GM23338 (cell line): ENCODE data around the gene LRRC8B. TPM values are rescaled to one million over a fixed set of nuclear protein-coding genes. Genes with fewer than 3 reads are reported as not detected.

ENCODE experiments used
- ATAC-seq: fragments of 200-7000 bp; cut with Tn5 transposase; 3 replicates; pipeline ENCODE4 v1.9.1; 2020
- DNase-seq: peaks from one replicate; pipeline ENCODE4 v3.0.0-alpha.2; 2015; ENCODE audit warnings: low spot score
- H2AFZ ChIP-seq: fragments of 200-600 bp; sonication (generic); 2 replicates; pipeline ENCODE4 v1.8.0; 2016; ENCODE audit warnings: antibody characterized with exemption, mild to moderate bottlenecking, moderate library complexity
- H3F3A ChIP-seq: fragments of 200-600 bp; sonication (generic); replicated peaks from 2 replicates; pipeline ENCODE4 v1.8.0; 2017; ENCODE audit warnings: antibody characterized with exemption, mixed run types, low read depth
- H3K27ac ChIP-seq: fragments of 200-600 bp; sonication (generic); 2 replicates; pipeline ENCODE4 v1.6.1; 2016; ENCODE audit warnings: low read depth
- H3K27me3 ChIP-seq: fragments of 200-600 bp; sonication (generic); 2 replicates; pipeline ENCODE4 v1.8.0; 2016; ENCODE audit warnings: mild to moderate bottlenecking, mixed run types, moderate library complexity; ENCODE audit not compliant: insufficient read depth
- H3K36me3 ChIP-seq: fragments of 200-600 bp; sonication (generic); 2 replicates; pipeline ENCODE4 v1.8.0; 2016; ENCODE audit warnings: mild to moderate bottlenecking; ENCODE audit not compliant: insufficient read depth
- H3K4me1 ChIP-seq: fragments of 200-600 bp; sonication (generic); 2 replicates; pipeline ENCODE4 v1.8.0; 2016; ENCODE audit warnings: mild to moderate bottlenecking, moderate library complexity; ENCODE audit not compliant: insufficient read depth
- H3K4me2 ChIP-seq: fragments of 200-600 bp; sonication (generic); 2 replicates; pipeline ENCODE4 v1.7.1; 2017; ENCODE audit warnings: mixed run types
- H3K4me3 ChIP-seq: fragments of 200-600 bp; sonication (generic); 2 replicates; pipeline ENCODE4 v1.6.1; 2016; ENCODE audit warnings: mixed run types
- H3K79me2 ChIP-seq: fragments of 200-600 bp; sonication (generic); replicated peaks from 2 replicates; pipeline ENCODE4 v1.8.0; 2017; ENCODE audit warnings: mild to moderate bottlenecking; ENCODE audit not compliant: insufficient read depth
- H3K9me2 ChIP-seq: fragments of 200-600 bp; sonication (generic); 2 replicates; pipeline ENCODE4 v1.8.0; 2017; ENCODE audit not compliant: insufficient read depth
- H4K20me1 ChIP-seq: fragments of 200-600 bp; sonication (generic); replicated peaks from 2 replicates; pipeline ENCODE4 v1.8.0; 2017; ENCODE audit warnings: mild to moderate bottlenecking; ENCODE audit not compliant: insufficient read depth
- H3K27ac Mint-ChIP-seq: 2 replicates; pipeline ENCODE4 v1.8.0; 2020; ENCODE audit warnings: inconsistent platforms, mild to moderate bottlenecking, moderate library complexity, mixed read lengths
- H3K27me3 Mint-ChIP-seq: 3 replicates; pipeline ENCODE4 v1.8.0; 2022; ENCODE audit warnings: low read depth, mild to moderate bottlenecking, moderate library complexity, mixed read lengths, inconsistent platforms; ENCODE audit not compliant: insufficient read depth, poor library complexity
- H3K36me3 Mint-ChIP-seq: 3 replicates; pipeline ENCODE4 v1.8.0; 2021; ENCODE audit warnings: low read depth, mild to moderate bottlenecking, inconsistent platforms, moderate library complexity, mixed read lengths
- H3K4me1 Mint-ChIP-seq: 3 replicates; pipeline ENCODE4 v1.8.0; 2020; ENCODE audit warnings: mild to moderate bottlenecking, inconsistent platforms, mixed read lengths
- H3K4me3 Mint-ChIP-seq: 3 replicates; pipeline ENCODE4 v1.8.0; 2021; ENCODE audit warnings: moderate library complexity, mild to moderate bottlenecking, inconsistent platforms, mixed read lengths
- H3K9me3 Mint-ChIP-seq: 3 replicates; pipeline ENCODE4 v1.8.0; 2020; ENCODE audit warnings: moderate library complexity, mild to moderate bottlenecking, inconsistent platforms, mixed read lengths
- CREB1 ChIP-seq: fragments of 250-450 bp; sonication (Bioruptor Pico); IDR thresholded peaks from 2 replicates; pipeline ENCODE4 v1.5.0; 2020; ENCODE audit warnings: low read depth, mild to moderate bottlenecking, moderate library complexity
- CTCF ChIP-seq, 2 experiments: fragments of 200-600 bp in 1 of 2; sonication (generic) in 1 of 2; conservative IDR thresholded peaks; 2 replicates each; pipeline versions ENCODE4 v1.5.1 to v1.6.1; 2016 to 2017; ENCODE audit warnings: antibody characterized with exemption in 2 of 2, low read depth in 2 of 2, mild to moderate bottlenecking in 2 of 2, moderate library complexity in 1 of 2
- ETS1 ChIP-seq: IDR thresholded peaks from 2 replicates; pipeline ENCODE4 v1.6.1; 2016; ENCODE audit warnings: antibody characterized with exemption
- EZH2 ChIP-seq: fragments of 200-600 bp; sonication (generic); IDR thresholded peaks from one replicate; pipeline ENCODE4 v1.8.0; 2017; ENCODE audit warnings: antibody characterized with exemption, mild to moderate bottlenecking, low read depth; ENCODE audit not compliant: unreplicated experiment
- EZH2phosphoT487 ChIP-seq: fragments of 200-600 bp; sonication (generic); IDR thresholded peaks from one replicate; pipeline ENCODE4 v1.8.1; 2018; ENCODE audit warnings: antibody characterized with exemption; ENCODE audit not compliant: unreplicated experiment
- JUNB ChIP-seq: IDR thresholded peaks from one replicate; pipeline ENCODE4 v1.6.1; 2016; ENCODE audit warnings: antibody characterized with exemption; ENCODE audit not compliant: unreplicated experiment
- NANOG ChIP-seq: IDR thresholded peaks from 2 replicates; pipeline ENCODE4 v1.6.1; 2016; ENCODE audit warnings: antibody characterized with exemption, borderline replicate concordance
- POLR2AphosphoS5 ChIP-seq: IDR thresholded peaks from 2 replicates; pipeline ENCODE4 v1.6.1; 2016; ENCODE audit warnings: antibody characterized with exemption, low read depth
- REST ChIP-seq: IDR thresholded peaks from one replicate; pipeline ENCODE4 v1.6.1; 2018; ENCODE audit warnings: antibody characterized with exemption; ENCODE audit not compliant: unreplicated experiment
- STAT1 ChIP-seq: IDR thresholded peaks from one replicate; pipeline ENCODE4 v1.6.1; 2016; ENCODE audit warnings: antibody characterized with exemption; ENCODE audit not compliant: unreplicated experiment
- ZNF114 ChIP-seq: fragments of 250-450 bp; sonication (Bioruptor Pico); IDR thresholded peaks from 2 replicates; pipeline ENCODE4 v1.5.0; 2020; ENCODE audit warnings: mild to moderate bottlenecking, moderate library complexity
- ZNF331 ChIP-seq: fragments of 250-450 bp; sonication (Bioruptor Pico); IDR thresholded peaks from 2 replicates; pipeline ENCODE4 v1.5.0; 2020; ENCODE audit warnings: low read depth, mild to moderate bottlenecking, moderate library complexity
- polyA plus RNA-seq: library from polyadenylated mRNA; unstranded; fragments of >200 nt; fragmentation: Nextera tagmentation; extraction: Ambion mirVana; gene quantifications from 2 replicates; pipeline ENCODE4 v1.2.1, GENCODE V29; 2016
- total RNA-seq: library from RNA; depleted of rRNA; stranded (reverse); fragments of >200 nt; shearing (Covaris generic); gene quantifications from 2 replicates; pipeline ENCODE4 v1.2.3, GENCODE V29; 2014
- TF ChIP-seq, protein P1 (sequence below): fragments of 250-450 bp; sonication (Bioruptor Pico); IDR thresholded peaks from 2 replicates; pipeline ENCODE4 v1.5.0; 2020; ENCODE audit warnings: mild to moderate bottlenecking, moderate library complexity

LRRC8B gene
- total and polyA plus RNA-seq, 2 experiments from 2014 or later, result 9.0 to 26.5 TPM

DNA sequence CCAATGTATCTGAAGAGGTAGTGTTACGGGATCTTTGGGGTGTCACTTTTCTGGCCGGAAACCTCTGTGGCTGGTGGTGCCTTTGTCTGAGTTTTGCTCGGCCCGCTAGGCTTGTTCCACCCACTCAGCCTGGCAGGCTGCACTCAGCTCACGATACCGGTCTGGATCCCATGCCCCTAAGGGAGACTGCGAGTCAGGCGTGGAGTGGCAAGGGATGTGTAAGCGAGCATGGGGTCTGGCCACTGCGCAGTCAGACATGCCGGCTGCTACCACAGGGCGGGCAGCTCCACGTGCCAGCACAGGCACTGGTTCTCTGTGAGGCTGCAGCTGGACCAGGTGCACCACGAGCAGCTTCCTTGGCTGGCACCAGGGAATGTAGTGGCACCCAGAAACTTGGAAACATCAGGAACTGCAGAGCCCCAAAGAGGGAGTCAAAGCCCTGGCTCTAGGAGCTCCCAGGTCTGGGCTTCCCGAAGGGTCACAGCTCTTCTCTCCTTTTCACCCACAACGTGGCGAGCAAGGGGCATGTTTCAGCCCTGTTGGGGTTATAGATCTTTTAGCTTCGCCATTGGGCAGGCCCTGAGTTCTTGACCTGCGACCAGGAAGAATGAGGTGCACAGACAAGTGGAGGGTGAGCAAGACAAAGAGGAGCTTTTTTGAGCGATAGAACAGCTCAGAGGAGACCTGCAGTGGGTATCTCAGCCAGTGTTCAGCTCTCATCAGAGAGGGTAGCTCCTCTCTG, 84.5 kb downstream of the LRRC8B start:
- H4K20me1 ChIP-seq, result no peaks in the 10 kb centered on the region
- no peak overlapping the region for H2AFZ ChIP-seq
- no peaks in the 10 kb centered on the region for H3K9me2 ChIP-seq
- Mint-ChIP-seq H3K27me3 (peaks cover 2% of the 10 kb centered on the region), H3K9me3 (no peaks in the 10 kb centered on the region; the same call in 2 of the 3 replicates), H3K4me1 (peaks cover 10% of the 10 kb centered on the region), H3K27ac (no peak overlapping the region), H3K36me3 (no peaks in the 10 kb centered on the region; the same call in 2 of the 3 replicates), H3K4me3 (no peak overlapping the region)
- no peaks in the 10 kb centered on the region for H3K36me3 ChIP-seq
- H3K4me3 ChIP-seq, result no peak overlapping the region
- no peak for ATAC-seq
- no peaks in the 10 kb centered on the region for H3K27me3 ChIP-seq
- no peak for TF ChIP-seq CTCF (conservative IDR thresholded peaks at IDR 0.05; ENCODE audit: low read depth in 2 of 2)
- TF ChIP-seq NANOG, result no peak
- no peak for TF ChIP-seq REST
- TF ChIP-seq POLR2AphosphoS5, result no peak
- TF ChIP-seq JUNB, result no peak
- TF ChIP-seq STAT1, result no peak
- TF ChIP-seq ZNF331 (CRISPR knock-in tag), result no peak
- TF ChIP-seq EZH2phosphoT487, result no peak
- no peak for TF ChIP-seq EZH2
- no peak for TF ChIP-seq CREB1 (CRISPR knock-in tag)
- TF ChIP-seq, protein P1, sequence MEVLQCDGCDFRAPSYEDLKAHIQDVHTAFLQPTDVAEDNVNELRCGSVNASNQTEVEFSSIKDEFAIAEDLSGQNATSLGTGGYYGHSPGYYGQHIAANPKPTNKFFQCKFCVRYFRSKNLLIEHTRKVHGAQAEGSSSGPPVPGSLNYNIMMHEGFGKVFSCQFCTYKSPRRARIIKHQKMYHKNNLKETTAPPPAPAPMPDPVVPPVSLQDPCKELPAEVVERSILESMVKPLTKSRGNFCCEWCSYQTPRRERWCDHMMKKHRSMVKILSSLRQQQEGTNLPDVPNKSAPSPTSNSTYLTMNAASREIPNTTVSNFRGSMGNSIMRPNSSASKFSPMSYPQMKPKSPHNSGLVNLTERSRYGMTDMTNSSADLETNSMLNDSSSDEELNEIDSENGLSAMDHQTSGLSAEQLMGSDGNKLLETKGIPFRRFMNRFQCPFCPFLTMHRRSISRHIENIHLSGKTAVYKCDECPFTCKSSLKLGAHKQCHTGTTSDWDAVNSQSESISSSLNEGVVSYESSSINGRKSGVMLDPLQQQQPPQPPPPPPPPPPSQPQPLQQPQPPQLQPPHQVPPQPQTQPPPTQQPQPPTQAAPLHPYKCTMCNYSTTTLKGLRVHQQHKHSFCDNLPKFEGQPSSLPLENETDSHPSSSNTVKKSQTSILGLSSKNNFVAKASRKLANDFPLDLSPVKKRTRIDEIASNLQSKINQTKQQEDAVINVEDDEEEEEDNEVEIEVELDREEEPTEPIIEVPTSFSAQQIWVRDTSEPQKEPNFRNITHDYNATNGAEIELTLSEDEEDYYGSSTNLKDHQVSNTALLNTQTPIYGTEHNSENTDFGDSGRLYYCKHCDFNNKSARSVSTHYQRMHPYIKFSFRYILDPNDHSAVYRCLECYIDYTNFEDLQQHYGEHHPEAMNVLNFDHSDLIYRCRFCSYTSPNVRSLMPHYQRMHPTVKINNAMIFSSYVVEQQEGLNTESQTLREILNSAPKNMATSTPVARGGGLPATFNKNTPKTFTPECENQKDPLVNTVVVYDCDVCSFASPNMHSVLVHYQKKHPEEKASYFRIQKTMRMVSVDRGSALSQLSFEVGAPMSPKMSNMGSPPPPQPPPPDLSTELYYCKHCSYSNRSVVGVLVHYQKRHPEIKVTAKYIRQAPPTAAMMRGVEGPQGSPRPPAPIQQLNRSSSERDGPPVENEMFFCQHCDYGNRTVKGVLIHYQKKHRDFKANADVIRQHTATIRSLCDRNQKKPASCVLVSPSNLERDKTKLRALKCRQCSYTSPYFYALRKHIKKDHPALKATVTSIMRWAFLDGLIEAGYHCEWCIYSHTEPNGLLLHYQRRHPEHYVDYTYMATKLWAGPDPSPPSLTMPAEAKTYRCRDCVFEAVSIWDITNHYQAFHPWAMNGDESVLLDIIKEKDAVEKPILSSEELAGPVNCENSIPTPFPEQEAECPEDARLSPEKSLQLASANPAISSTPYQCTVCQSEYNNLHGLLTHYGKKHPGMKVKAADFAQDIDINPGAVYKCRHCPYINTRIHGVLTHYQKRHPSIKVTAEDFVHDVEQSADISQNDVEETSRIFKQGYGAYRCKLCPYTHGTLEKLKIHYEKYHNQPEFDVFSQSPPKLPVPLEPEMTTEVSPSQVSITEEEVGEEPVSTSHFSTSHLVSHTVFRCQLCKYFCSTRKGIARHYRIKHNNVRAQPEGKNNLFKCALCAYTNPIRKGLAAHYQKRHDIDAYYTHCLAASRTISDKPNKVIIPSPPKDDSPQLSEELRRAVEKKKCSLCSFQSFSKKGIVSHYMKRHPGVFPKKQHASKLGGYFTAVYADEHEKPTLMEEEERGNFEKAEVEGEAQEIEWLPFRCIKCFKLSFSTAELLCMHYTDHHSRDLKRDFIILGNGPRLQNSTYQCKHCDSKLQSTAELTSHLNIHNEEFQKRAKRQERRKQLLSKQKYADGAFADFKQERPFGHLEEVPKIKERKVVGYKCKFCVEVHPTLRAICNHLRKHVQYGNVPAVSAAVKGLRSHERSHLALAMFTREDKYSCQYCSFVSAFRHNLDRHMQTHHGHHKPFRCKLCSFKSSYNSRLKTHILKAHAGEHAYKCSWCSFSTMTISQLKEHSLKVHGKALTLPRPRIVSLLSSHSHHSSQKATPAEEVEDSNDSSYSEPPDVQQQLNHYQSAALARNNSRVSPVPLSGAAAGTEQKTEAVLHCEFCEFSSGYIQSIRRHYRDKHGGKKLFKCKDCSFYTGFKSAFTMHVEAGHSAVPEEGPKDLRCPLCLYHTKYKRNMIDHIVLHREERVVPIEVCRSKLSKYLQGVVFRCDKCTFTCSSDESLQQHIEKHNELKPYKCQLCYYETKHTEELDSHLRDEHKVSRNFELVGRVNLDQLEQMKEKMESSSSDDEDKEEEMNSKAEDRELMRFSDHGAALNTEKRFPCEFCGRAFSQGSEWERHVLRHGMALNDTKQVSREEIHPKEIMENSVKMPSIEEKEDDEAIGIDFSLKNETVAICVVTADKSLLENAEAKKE, result no peak
- TF ChIP-seq ETS1, result no peak
- TF ChIP-seq ZNF114, result no peak
- H3K79me2 ChIP-seq, result no peaks in the 10 kb centered on the region
- no peak for DNase-seq
- H3K4me1 ChIP-seq, result peaks cover 11% of the 10 kb centered on the region; the same call in 1 of the 2 replicates
- no peaks in the 10 kb centered on the region for H3F3A ChIP-seq
- no peak overlapping the region for H3K4me2 ChIP-seq
- H3K27ac ChIP-seq, result no peak overlapping the region
